GM18868 (cell line): ENCODE data around the gene CNTNAP5.

Experiments used
- ATAC-seq: cut with Tn5 transposase; IDR thresholded peaks from one replicate; pipeline ENCODE4 v1.9.1; 2021; ENCODE audit warnings: mild to moderate bottlenecking, moderate library complexity; ENCODE audit not compliant: unreplicated experiment

The CNTNAP5 gene

GRCh38 chr2:124663645-124663997, 638.5 kb downstream of the CNTNAP5 start:
- no peak for ATAC-seq

- no peak for ATAC-seq
These were observed 639.3 kb downstream of the CNTNAP5 start for GRCh38 chr2:124664363-124664762.

GRCh38 chr2:124666976-124667375, 641.9 kb downstream of the CNTNAP5 start:
- ATAC-seq: no peak

- no peak for ATAC-seq
These were observed 643.1 kb downstream of the CNTNAP5 start for GRCh38 chr2:124668161-124668560.

- ATAC-seq: no peak
These were observed 645.1 kb downstream of the CNTNAP5 start for GRCh38 chr2:124670187-124670586.

GRCh38 chr2:124678043-124678442, 653.0 kb downstream of the CNTNAP5 start:
- ATAC-seq: no peak

GRCh38 chr2:124683536-124684428, 658.7 kb downstream of the CNTNAP5 start:
- ATAC-seq: no peak

GRCh38 chr2:124689348-124689747, 664.3 kb downstream of the CNTNAP5 start:
- ATAC-seq: no peak

GRCh38 chr2:124692216-124692615, 667.1 kb downstream of the CNTNAP5 start:
- ATAC-seq: no peak

GRCh38 chr2:124692707-124693106, 667.6 kb downstream of the CNTNAP5 start:
- no peak for ATAC-seq

GRCh38 chr2:124693156-124693555, 668.1 kb downstream of the CNTNAP5 start:
- no peak for ATAC-seq

GRCh38 chr2:124698979-124699565, 674.0 kb downstream of the CNTNAP5 start:
- no peak for ATAC-seq

GRCh38 chr2:124702777-124703176, 677.7 kb downstream of the CNTNAP5 start:
- no peak for ATAC-seq

GRCh38 chr2:124704071-124704925, 679.2 kb downstream of the CNTNAP5 start:
- no peak for ATAC-seq

- no peak for ATAC-seq
These were observed 683.6 kb downstream of the CNTNAP5 start for GRCh38 chr2:124708661-124709060.

- ATAC-seq: no peak
These were observed 688.9 kb downstream of the CNTNAP5 start for GRCh38 chr2:124713969-124714368.

- ATAC-seq: no peak
These were observed 700.1 kb downstream of the CNTNAP5 start for GRCh38 chr2:124725187-124725586.

GRCh38 chr2:124740636-124741035, 715.5 kb downstream of the CNTNAP5 start:
- ATAC-seq: no peak

GRCh38 chr2:124753842-124754241, 728.8 kb downstream of the CNTNAP5 start:
- no peak for ATAC-seq

GRCh38 chr2:124755386-124755785, 730.3 kb downstream of the CNTNAP5 start:
- ATAC-seq: no peak

- no peak for ATAC-seq
These were observed 731.0 kb downstream of the CNTNAP5 start for GRCh38 chr2:124756048-124756447.
